Liver (tissue), 9 donors: ENCODE data around the gene MYO1F. TPM values are rescaled to one million over a fixed set of nuclear protein-coding genes. Genes with fewer than 3 reads are reported as not detected.

Source experiments
- DNase-seq: peaks from one replicate; pipeline ENCODE4 v3.0.0-alpha.2; 2017; ENCODE audit warnings: low spot score
- H3K27ac ChIP-seq, 2 donors: one replicate each; pipeline ENCODE4 v1.7.0; 2013; ENCODE audit warnings: inconsistent platforms in 2 of 2, low read length in 2 of 2, control low read depth in 1 of 2, low read depth in 1 of 2, mild to moderate bottlenecking in 1 of 2
- H3K27me3 ChIP-seq, 4 donors: one replicate each; pipeline versions ENCODE4 v1.6.1 to v1.7.0; 2013; ENCODE audit warnings: low read length in 3 of 4, inconsistent platforms in 1 of 4, mild to moderate bottlenecking in 1 of 4, moderate library complexity in 1 of 4; ENCODE audit not compliant: control insufficient read depth in 4 of 4, insufficient read depth in 4 of 4
- H3K36me3 ChIP-seq, 4 donors: one replicate each; pipeline versions ENCODE4 v1.6.1 to v1.7.0; 2013; ENCODE audit warnings: low read length in 3 of 4, mild to moderate bottlenecking in 3 of 4, low read depth in 1 of 4, moderate library complexity in 1 of 4; ENCODE audit not compliant: control insufficient read depth in 4 of 4, insufficient read depth in 3 of 4
- H3K4me1 ChIP-seq, 4 donors: one replicate each; pipeline versions ENCODE4 v1.6.1 to v1.7.0; 2013; ENCODE audit warnings: low read length in 3 of 4, mild to moderate bottlenecking in 3 of 4, moderate library complexity in 1 of 4; ENCODE audit not compliant: control insufficient read depth in 4 of 4, insufficient read depth in 4 of 4
- H3K4me3 ChIP-seq, 3 donors: one replicate each; pipeline versions ENCODE4 v1.6.1 to v1.7.0; 2013; ENCODE audit warnings: low read length in 3 of 3, control low read depth in 1 of 3, low read depth in 1 of 3, mild to moderate bottlenecking in 1 of 3
- H3K9ac ChIP-seq, 2 donors: one replicate each; pipeline ENCODE4 v1.7.0; 2013; ENCODE audit warnings: low read length in 2 of 2, mild to moderate bottlenecking in 2 of 2, moderate library complexity in 2 of 2, control low read depth in 1 of 2, low read depth in 1 of 2
- H3K9me3 ChIP-seq, 4 donors: one replicate each; pipeline versions ENCODE4 v1.6.1 to v1.7.0; 2013; ENCODE audit warnings: low read length in 3 of 4; ENCODE audit not compliant: control insufficient read depth in 4 of 4
- CTCF ChIP-seq: fragments of 150-350 bp; IDR thresholded peaks from 2 replicates; pipeline ENCODE4 v1.5.1; 2017; ENCODE audit warnings: improper control_type of control experiment, low read depth, low read length; ENCODE audit not compliant: missing input control
- EGR1 ChIP-seq, 2 donors: IDR thresholded peaks; 2 replicates each; pipeline ENCODE4 v1.6.1; 2016 to 2018; ENCODE audit warnings: antibody characterized with exemption in 2 of 2, low read depth in 2 of 2
- GABPA ChIP-seq, 2 donors: IDR thresholded peaks in 1 of 2; conservative IDR thresholded peaks in 1 of 2; 2 replicates each; pipeline ENCODE4 v1.6.1; 2016; ENCODE audit warnings: antibody characterized with exemption in 2 of 2, mild to moderate bottlenecking in 1 of 2, moderate library complexity in 1 of 2
- HNF4A ChIP-seq, 2 donors: conservative IDR thresholded peaks; 2 replicates each; pipeline ENCODE4 v1.6.1; 2016; ENCODE audit warnings: antibody characterized with exemption in 2 of 2, mild to moderate bottlenecking in 2 of 2
- HNF4G ChIP-seq: IDR thresholded peaks from 2 replicates; pipeline ENCODE4 v1.6.1; 2016; ENCODE audit warnings: antibody characterized with exemption
- JUND ChIP-seq, 2 donors: IDR thresholded peaks; 2 replicates each; pipeline ENCODE4 v1.6.1; 2016; ENCODE audit warnings: antibody characterized with exemption in 2 of 2
- MAX ChIP-seq: IDR thresholded peaks from 2 replicates; pipeline ENCODE4 v1.6.1; 2016; ENCODE audit warnings: antibody characterized with exemption
- NR2F2 ChIP-seq: IDR thresholded peaks from 2 replicates; pipeline ENCODE4 v1.6.1; 2016; ENCODE audit warnings: antibody characterized with exemption
- RXRA ChIP-seq, 2 donors: IDR thresholded peaks; 2 replicates each; pipeline ENCODE4 v1.6.1; 2017 to 2018; ENCODE audit warnings: antibody characterized with exemption in 2 of 2, mild to moderate bottlenecking in 1 of 2
- SP1 ChIP-seq: IDR thresholded peaks from 2 replicates; pipeline ENCODE4 v1.6.1; 2018; ENCODE audit warnings: antibody characterized with exemption, mild to moderate bottlenecking
- TAF1 ChIP-seq: conservative IDR thresholded peaks from 2 replicates; pipeline ENCODE4 v1.6.1; 2016; ENCODE audit warnings: antibody characterized with exemption, mild to moderate bottlenecking
- YY1 ChIP-seq: IDR thresholded peaks from 2 replicates; pipeline ENCODE4 v1.6.1; 2016; ENCODE audit warnings: antibody characterized with exemption, mild to moderate bottlenecking
- WGBS: extraction: QIAGEN DNeasy Blood & Tissue Kit; methylation state at CpG from one replicate; pipeline ENCODE4 v1.1.7; 2013; 5-methylcytosine and 5-hydroxymethylcytosine counted together
- polyA plus RNA-seq, 2 donors: library from polyadenylated mRNA; stranded (reverse) in 1 of 2; unstranded in 1 of 2; fragments of 200-250 nt in 1 of 2; fragments of >200 nt in 1 of 2; fragmentation: Nextera tagmentation in 1 of 2; extraction: Ambion mirVana in 1 of 2; gene quantifications; one replicate each; pipeline versions ENCODE4 v1.2.1 to v1.2.3, GENCODE V29; 2013 to 2015
- total RNA-seq, 2 donors: library from RNA; depleted of rRNA; stranded (reverse); fragments of >200 nt; gene quantifications; one replicate each; pipeline ENCODE4 v1.2.3, GENCODE V29; 2014
- TF ChIP-seq, protein P1 (sequence below): IDR thresholded peaks from 2 replicates; pipeline ENCODE4 v1.6.1; 2016; ENCODE audit warnings: antibody characterized with exemption
- TF ChIP-seq, protein P2 (sequence below): IDR thresholded peaks from 2 replicates; pipeline ENCODE4 v1.6.1; 2016; ENCODE audit warnings: antibody characterized with exemption, mild to moderate bottlenecking
- TF ChIP-seq, protein P3 (sequence below): IDR thresholded peaks from 2 replicates; pipeline ENCODE4 v1.6.1; 2016; ENCODE audit warnings: antibody characterized with exemption
- donor health status: healthy.
- donor health status: healthy.
- donor health status: healthy.
- donor health status: healthy.
- donor health status: healthy.

Gene MYO1F
- total and polyA plus RNA-seq, 4 donors, result 6.1 to 20.4 (median 12.0) TPM

DNA sequence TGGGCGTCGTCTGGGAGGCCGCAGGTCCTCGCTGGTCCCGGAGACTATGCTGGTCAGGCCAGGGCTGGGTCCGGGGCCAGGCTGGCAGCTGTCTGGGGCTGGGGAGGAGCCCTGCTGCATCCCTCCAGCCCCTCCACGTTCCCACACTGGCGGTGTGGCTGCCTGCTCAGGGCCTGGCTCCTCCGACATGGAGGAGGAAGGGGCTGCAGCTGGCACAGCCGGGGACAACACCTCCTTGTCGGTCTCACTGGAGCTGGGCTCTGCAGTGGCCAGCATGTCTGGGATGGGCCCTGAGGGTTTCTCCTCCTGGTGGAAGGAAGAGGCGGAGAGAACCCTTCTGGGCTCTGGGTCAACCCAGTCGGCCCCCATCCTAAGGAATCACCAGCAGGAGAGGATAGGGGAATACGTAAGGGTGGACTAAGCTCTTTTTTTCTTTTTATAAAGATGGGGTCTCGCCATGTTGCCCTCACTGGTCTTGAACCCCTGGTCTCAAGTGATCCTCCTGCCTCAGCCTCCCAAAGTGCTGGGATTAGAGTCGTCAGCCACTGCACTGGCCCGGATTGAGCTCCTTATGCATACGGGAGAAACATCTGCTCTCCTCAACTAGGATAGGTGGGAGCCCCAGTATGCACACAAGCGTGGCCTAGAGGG lies 64.1 kb downstream of the MYO1F start:
- Histone ChIP-seq H3K4me1 (peaks cover 6 to 22% (median 17%) of the 10 kb centered on the region in 4 donors), H3K4me3 (peak overlapping the region; percentile 74 to 93 (median 76)), H3K27me3 (no peaks in the 10 kb centered on the region), H3K9me3 (no peaks in the 10 kb centered on the region), H3K27ac (peak overlapping the region; percentile 99), H3K9ac (peak overlapping the region; percentile 55 to 78), H3K36me3 (peaks cover 0 to 2% (median 0%) of the 10 kb centered on the region in 4 donors)
- WGBS, result 67% methylated on average over 19 of the region's 19 CpGs
- DNase-seq, result no peak
- TF ChIP-seq EGR1 (IDR thresholded peaks at IDR 0.05; ENCODE audit: low read depth in 2 of 2) (no peak), RXRA (IDR thresholded peaks at IDR 0.05) (no peak), YY1 (no peak), JUND (IDR thresholded peaks at IDR 0.05) (no peak), SP1 (no peak), HNF4G (no peak), NR2F2 (no peak), TAF1 (no peak), CTCF (no peak)

DNA sequence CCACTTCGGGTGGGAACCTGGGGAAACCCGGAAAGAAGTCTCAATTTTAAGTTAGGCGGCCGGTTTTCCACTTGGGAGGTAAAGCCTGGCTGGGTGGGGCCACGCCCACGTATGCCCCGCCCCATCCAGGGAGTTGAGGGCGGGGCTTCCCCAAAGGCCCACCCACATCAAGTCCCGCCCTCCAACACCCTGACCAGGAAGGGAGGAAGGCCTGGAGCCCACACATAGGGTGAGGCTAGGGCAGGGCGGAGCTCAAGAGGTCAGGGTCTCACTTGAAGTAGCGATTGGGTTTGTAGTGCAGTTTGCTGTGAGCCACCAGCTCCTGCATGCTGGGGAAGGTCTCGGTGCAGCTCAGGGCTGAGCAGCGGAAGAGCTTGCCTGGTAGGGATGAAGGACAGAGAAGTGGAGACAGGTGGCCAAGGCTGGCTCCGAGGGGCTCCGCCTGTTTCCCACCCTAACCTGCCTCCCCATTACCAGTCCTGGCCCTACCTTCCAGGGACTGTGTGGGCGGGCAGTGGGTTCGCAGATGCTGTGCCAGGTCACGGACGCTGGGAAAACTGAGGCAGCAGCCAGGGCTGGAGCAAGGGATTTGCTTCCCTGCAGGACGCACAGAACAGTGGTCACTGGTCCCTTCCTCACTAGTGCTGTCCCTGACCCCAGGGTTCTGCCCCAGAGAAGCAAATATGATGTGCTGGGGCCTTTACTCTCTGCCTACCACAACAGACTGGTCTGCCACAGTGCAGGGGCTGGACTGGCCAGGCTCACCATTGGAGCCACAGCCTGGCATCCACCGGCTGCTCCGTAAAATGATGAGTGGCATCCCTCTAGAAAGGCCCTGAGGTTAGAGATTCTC lies 64.9 kb downstream of the MYO1F start:
- Histone ChIP-seq H3K27me3 (no peaks in the 10 kb centered on the region), H3K4me1 (peaks cover 6 to 22% (median 17%) of the 10 kb centered on the region in 4 donors), H3K4me3 (no peak overlapping the region), H3K9me3 (no peaks in the 10 kb centered on the region), H3K36me3 (peaks cover 0 to 2% (median 0%) of the 10 kb centered on the region in 4 donors), H3K27ac (no peak overlapping the region), H3K9ac (no peak overlapping the region)
- 85% methylated on average over 22 of the region's 22 CpGs for WGBS
- no peak for DNase-seq
- no peak for TF ChIP-seq GABPA (IDR thresholded peaks at IDR 0.05 in 1 of 2, conservative IDR thresholded peaks at IDR 0.05 in 1 of 2)

- WGBS, result 82% methylated on average over 45 of the region's 45 CpGs
- Histone ChIP-seq H3K27ac (no peak overlapping the region), H3K9me3 (no peaks in the 10 kb centered on the region), H3K36me3 (peaks cover 0 to 2% (median 0%) of the 10 kb centered on the region in 4 donors), H3K27me3 (no peaks in the 10 kb centered on the region), H3K4me3 (no peak overlapping the region), H3K9ac (no peak overlapping the region), H3K4me1 (peaks cover 6 to 22% (median 17%) of the 10 kb centered on the region in 4 donors)
- DNase-seq, result no peak
- TF ChIP-seq GABPA (IDR thresholded peaks at IDR 0.05 in 1 of 2, conservative IDR thresholded peaks at IDR 0.05 in 1 of 2), result no peak
- TF ChIP-seq TAF1, result no peak
- no peak for TF ChIP-seq MAX
- TF ChIP-seq, protein P1, sequence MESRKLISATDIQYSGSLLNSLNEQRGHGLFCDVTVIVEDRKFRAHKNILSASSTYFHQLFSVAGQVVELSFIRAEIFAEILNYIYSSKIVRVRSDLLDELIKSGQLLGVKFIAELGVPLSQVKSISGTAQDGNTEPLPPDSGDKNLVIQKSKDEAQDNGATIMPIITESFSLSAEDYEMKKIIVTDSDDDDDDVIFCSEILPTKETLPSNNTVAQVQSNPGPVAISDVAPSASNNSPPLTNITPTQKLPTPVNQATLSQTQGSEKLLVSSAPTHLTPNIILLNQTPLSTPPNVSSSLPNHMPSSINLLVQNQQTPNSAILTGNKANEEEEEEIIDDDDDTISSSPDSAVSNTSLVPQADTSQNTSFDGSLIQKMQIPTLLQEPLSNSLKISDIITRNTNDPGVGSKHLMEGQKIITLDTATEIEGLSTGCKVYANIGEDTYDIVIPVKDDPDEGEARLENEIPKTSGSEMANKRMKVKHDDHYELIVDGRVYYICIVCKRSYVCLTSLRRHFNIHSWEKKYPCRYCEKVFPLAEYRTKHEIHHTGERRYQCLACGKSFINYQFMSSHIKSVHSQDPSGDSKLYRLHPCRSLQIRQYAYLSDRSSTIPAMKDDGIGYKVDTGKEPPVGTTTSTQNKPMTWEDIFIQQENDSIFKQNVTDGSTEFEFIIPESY, result no peak
- TF ChIP-seq HNF4G, result no peak
- TF ChIP-seq HNF4A (conservative IDR thresholded peaks at IDR 0.05), result no peak
- TF ChIP-seq JUND (IDR thresholded peaks at IDR 0.05), result no peak
- no peak for TF ChIP-seq RXRA (IDR thresholded peaks at IDR 0.05)
- TF ChIP-seq YY1, result no peak
- TF ChIP-seq, protein P2, sequence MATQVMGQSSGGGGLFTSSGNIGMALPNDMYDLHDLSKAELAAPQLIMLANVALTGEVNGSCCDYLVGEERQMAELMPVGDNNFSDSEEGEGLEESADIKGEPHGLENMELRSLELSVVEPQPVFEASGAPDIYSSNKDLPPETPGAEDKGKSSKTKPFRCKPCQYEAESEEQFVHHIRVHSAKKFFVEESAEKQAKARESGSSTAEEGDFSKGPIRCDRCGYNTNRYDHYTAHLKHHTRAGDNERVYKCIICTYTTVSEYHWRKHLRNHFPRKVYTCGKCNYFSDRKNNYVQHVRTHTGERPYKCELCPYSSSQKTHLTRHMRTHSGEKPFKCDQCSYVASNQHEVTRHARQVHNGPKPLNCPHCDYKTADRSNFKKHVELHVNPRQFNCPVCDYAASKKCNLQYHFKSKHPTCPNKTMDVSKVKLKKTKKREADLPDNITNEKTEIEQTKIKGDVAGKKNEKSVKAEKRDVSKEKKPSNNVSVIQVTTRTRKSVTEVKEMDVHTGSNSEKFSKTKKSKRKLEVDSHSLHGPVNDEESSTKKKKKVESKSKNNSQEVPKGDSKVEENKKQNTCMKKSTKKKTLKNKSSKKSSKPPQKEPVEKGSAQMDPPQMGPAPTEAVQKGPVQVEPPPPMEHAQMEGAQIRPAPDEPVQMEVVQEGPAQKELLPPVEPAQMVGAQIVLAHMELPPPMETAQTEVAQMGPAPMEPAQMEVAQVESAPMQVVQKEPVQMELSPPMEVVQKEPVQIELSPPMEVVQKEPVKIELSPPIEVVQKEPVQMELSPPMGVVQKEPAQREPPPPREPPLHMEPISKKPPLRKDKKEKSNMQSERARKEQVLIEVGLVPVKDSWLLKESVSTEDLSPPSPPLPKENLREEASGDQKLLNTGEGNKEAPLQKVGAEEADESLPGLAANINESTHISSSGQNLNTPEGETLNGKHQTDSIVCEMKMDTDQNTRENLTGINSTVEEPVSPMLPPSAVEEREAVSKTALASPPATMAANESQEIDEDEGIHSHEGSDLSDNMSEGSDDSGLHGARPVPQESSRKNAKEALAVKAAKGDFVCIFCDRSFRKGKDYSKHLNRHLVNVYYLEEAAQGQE, result no peak
- TF ChIP-seq EGR1 (IDR thresholded peaks at IDR 0.05; ENCODE audit: low read depth in 2 of 2), result no peak
- TF ChIP-seq, protein P3, sequence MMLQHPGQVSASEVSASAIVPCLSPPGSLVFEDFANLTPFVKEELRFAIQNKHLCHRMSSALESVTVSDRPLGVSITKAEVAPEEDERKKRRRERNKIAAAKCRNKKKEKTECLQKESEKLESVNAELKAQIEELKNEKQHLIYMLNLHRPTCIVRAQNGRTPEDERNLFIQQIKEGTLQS, result no peak
Measured at GRCh38 chr19:8511573-8512101, 65.6 kb downstream of the MYO1F start.
